Neural cell (in vitro differentiated cells): ENCODE measurements around the gene S1PR4. TPM values are rescaled to one million over a fixed set of nuclear protein-coding genes. Genes with fewer than 3 reads are reported as not detected.

ENCODE experiments used
- H2AFZ ChIP-seq: fragments of 200-600, 300-800 bp; sonication (generic), shearing (Covaris generic); 2 replicates; pipeline ENCODE4 v1.6.0; 2014; ENCODE audit warnings: low read depth, mild to moderate bottlenecking, antibody characterized with exemption, low read length, moderate library complexity
- H3F3A ChIP-seq: fragments of 200-600 bp; shearing (Covaris generic); 2 replicates; pipeline ENCODE4 v1.6.1; 2016; ENCODE audit warnings: mild to moderate bottlenecking, moderate library complexity, mixed read lengths, antibody characterized with exemption, low read length; ENCODE audit not compliant: insufficient read depth, poor library complexity, severe bottlenecking
- H3K27ac ChIP-seq: fragments of 200-600, 300-800 bp; sonication (generic), shearing (Covaris generic); 2 replicates; pipeline ENCODE4 v1.5.1; 2014; ENCODE audit warnings: mild to moderate bottlenecking, low read length, moderate library complexity
- H3K27me3 ChIP-seq: fragments of 300-800, 200-600 bp; sonication (generic), shearing (Covaris generic); 2 replicates; pipeline ENCODE4 v1.6.0; 2014; ENCODE audit warnings: mild to moderate bottlenecking, low read depth, low read length, moderate library complexity; ENCODE audit not compliant: insufficient read depth
- H3K36me3 ChIP-seq: fragments of 300-800, 200-600 bp; sonication (generic), shearing (Covaris generic); 2 replicates; pipeline ENCODE4 v1.5.1; 2014; ENCODE audit warnings: mild to moderate bottlenecking, antibody characterized with exemption, low read length, moderate library complexity; ENCODE audit not compliant: insufficient read depth
- H3K4me2 ChIP-seq: fragments of 300-800, 200-600 bp; sonication (generic), shearing (Covaris generic); 2 replicates; pipeline ENCODE4 v1.6.0; 2014; ENCODE audit warnings: mild to moderate bottlenecking, low read length
- H3K4me3 ChIP-seq: fragments of 300-800, 200-600 bp; sonication (generic), shearing (Covaris generic); 2 replicates; pipeline ENCODE4 v1.5.1; 2014; ENCODE audit warnings: mild to moderate bottlenecking, low read length, moderate library complexity
- H3K79me2 ChIP-seq: fragments of 200-600 bp; shearing (Covaris generic); replicated peaks from 2 replicates; pipeline ENCODE4 v1.6.0; 2014; ENCODE audit warnings: mild to moderate bottlenecking, low read length, moderate library complexity; ENCODE audit not compliant: insufficient read depth
- H3K9ac ChIP-seq: fragments of 300-800, 200-600 bp; sonication (generic), shearing (Covaris generic); 2 replicates; pipeline ENCODE4 v1.6.1; 2016; ENCODE audit warnings: mild to moderate bottlenecking, low read length, mixed read lengths
- H3K9me2 ChIP-seq: fragments of 200-600 bp; shearing (Covaris generic); 2 replicates; pipeline ENCODE4 v1.6.1; 2016; ENCODE audit warnings: mild to moderate bottlenecking, low read length, mixed read lengths; ENCODE audit not compliant: insufficient read depth
- H3K9me3 ChIP-seq: fragments of 200-600, 300-800 bp; sonication (generic), shearing (Covaris generic); 2 replicates; pipeline ENCODE4 v1.6.1; 2016; ENCODE audit warnings: mild to moderate bottlenecking, mixed run types, low read length, moderate library complexity, mixed read lengths
- H4K20me1 ChIP-seq: fragments of 200-600 bp; shearing (Covaris generic); 2 replicates; pipeline ENCODE4 v1.6.1; 2016; ENCODE audit warnings: mild to moderate bottlenecking, mixed run types; ENCODE audit not compliant: insufficient read depth
- EP300 ChIP-seq: fragments of 450-650 bp; conservative IDR thresholded peaks from 2 replicates; pipeline ENCODE4 v1.6.1; 2014; ENCODE audit warnings: antibody characterized with exemption, mild to moderate bottlenecking, moderate library complexity; ENCODE audit not compliant: poor library complexity, severe bottlenecking
- EZH2 ChIP-seq: fragments of 200-600, 300-800 bp; shearing (Covaris generic), sonication (generic); IDR thresholded peaks from 2 replicates; pipeline ENCODE4 v1.6.1; 2014; ENCODE audit warnings: antibody characterized with exemption, low read length, borderline replicate concordance, mild to moderate bottlenecking; ENCODE audit not compliant: insufficient read depth, poor library complexity, severe bottlenecking
- MXI1 ChIP-seq: fragments of 450-650 bp; conservative IDR thresholded peaks from 2 replicates; pipeline ENCODE4 v1.6.1; 2014; ENCODE audit warnings: antibody characterized with exemption, mild to moderate bottlenecking; ENCODE audit not compliant: poor library complexity, severe bottlenecking
- POLR2AphosphoS5 ChIP-seq: IDR thresholded peaks from 2 replicates; pipeline ENCODE4 v1.6.1; 2012
- RAD21 ChIP-seq: fragments of 450-650 bp; conservative IDR thresholded peaks from 2 replicates; pipeline ENCODE4 v1.6.1; 2014; ENCODE audit warnings: antibody characterized with exemption, mild to moderate bottlenecking, moderate library complexity
- SMC3 ChIP-seq: fragments of 450-650 bp; conservative IDR thresholded peaks from 2 replicates; pipeline ENCODE4 v1.6.1; 2014; ENCODE audit warnings: antibody characterized with exemption, mild to moderate bottlenecking, moderate library complexity; ENCODE audit not compliant: poor library complexity
- TAF1 ChIP-seq: IDR thresholded peaks from 2 replicates; pipeline ENCODE4 v1.6.1; 2012; ENCODE audit warnings: low read depth
- polyA plus RNA-seq: library from polyadenylated mRNA; depleted of rRNA; stranded (reverse); fragments of >200 nt; gene quantifications from 2 replicates; pipeline ENCODE4 v1.2.3, GENCODE V29; 2014
- TF ChIP-seq, protein P1 (sequence below): fragments of 450-650 bp; IDR thresholded peaks from 2 replicates; pipeline ENCODE4 v1.5.1; 2014; ENCODE audit warnings: antibody characterized with exemption, mild to moderate bottlenecking, moderate library complexity; ENCODE audit not compliant: poor library complexity, severe bottlenecking
- TF ChIP-seq, protein P2 (sequence below): IDR thresholded peaks from 2 replicates; pipeline ENCODE4 v1.6.1; 2012; ENCODE audit warnings: borderline replicate concordance

Gene S1PR4
- polyA plus RNA-seq, 1 donor from 2014 or later: not detected

DNA sequence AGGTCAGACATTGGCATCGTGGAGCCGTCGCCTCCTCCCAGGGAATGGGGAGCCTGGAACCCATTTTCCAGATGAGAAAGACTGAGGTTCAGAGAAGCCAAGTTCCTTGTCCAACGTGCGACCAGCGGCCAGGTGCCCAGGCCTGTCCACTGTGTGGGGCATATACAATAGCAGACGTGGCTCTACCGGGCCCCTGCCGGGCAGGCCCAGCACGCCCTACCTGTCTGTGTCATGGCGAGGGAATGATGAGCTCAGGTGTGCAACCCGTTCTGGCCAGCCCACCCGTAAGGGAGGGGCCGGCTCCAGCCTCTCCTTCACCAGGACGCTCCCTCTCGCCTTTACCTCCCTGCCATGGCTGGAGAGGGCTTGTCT, 41.9 kb upstream of the S1PR4 start:
- Histone ChIP-seq H3K27me3 (no peaks in the 10 kb centered on the region), H3K9ac (no peak overlapping the region), H3K79me2 (no peaks in the 10 kb centered on the region), H3K4me2 (no peak overlapping the region), H3K4me3 (no peak overlapping the region), H3K9me2 (no peaks in the 10 kb centered on the region), H3F3A (no peaks in the 10 kb centered on the region), H3K9me3 (no peaks in the 10 kb centered on the region), H2AFZ (no peak overlapping the region), H4K20me1 (no peaks in the 10 kb centered on the region), H3K27ac (no peak overlapping the region), H3K36me3 (no peaks in the 10 kb centered on the region)
- TF ChIP-seq, protein P1, sequence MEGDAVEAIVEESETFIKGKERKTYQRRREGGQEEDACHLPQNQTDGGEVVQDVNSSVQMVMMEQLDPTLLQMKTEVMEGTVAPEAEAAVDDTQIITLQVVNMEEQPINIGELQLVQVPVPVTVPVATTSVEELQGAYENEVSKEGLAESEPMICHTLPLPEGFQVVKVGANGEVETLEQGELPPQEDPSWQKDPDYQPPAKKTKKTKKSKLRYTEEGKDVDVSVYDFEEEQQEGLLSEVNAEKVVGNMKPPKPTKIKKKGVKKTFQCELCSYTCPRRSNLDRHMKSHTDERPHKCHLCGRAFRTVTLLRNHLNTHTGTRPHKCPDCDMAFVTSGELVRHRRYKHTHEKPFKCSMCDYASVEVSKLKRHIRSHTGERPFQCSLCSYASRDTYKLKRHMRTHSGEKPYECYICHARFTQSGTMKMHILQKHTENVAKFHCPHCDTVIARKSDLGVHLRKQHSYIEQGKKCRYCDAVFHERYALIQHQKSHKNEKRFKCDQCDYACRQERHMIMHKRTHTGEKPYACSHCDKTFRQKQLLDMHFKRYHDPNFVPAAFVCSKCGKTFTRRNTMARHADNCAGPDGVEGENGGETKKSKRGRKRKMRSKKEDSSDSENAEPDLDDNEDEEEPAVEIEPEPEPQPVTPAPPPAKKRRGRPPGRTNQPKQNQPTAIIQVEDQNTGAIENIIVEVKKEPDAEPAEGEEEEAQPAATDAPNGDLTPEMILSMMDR: no peak
- TF ChIP-seq EP300 (no peak), POLR2AphosphoS5 (no peak), MXI1 (no peak), EZH2 (no peak), SMC3 (no peak), TAF1 (no peak), RAD21 (no peak)
- TF ChIP-seq, protein P2, sequence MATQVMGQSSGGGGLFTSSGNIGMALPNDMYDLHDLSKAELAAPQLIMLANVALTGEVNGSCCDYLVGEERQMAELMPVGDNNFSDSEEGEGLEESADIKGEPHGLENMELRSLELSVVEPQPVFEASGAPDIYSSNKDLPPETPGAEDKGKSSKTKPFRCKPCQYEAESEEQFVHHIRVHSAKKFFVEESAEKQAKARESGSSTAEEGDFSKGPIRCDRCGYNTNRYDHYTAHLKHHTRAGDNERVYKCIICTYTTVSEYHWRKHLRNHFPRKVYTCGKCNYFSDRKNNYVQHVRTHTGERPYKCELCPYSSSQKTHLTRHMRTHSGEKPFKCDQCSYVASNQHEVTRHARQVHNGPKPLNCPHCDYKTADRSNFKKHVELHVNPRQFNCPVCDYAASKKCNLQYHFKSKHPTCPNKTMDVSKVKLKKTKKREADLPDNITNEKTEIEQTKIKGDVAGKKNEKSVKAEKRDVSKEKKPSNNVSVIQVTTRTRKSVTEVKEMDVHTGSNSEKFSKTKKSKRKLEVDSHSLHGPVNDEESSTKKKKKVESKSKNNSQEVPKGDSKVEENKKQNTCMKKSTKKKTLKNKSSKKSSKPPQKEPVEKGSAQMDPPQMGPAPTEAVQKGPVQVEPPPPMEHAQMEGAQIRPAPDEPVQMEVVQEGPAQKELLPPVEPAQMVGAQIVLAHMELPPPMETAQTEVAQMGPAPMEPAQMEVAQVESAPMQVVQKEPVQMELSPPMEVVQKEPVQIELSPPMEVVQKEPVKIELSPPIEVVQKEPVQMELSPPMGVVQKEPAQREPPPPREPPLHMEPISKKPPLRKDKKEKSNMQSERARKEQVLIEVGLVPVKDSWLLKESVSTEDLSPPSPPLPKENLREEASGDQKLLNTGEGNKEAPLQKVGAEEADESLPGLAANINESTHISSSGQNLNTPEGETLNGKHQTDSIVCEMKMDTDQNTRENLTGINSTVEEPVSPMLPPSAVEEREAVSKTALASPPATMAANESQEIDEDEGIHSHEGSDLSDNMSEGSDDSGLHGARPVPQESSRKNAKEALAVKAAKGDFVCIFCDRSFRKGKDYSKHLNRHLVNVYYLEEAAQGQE: no peak

DNA sequence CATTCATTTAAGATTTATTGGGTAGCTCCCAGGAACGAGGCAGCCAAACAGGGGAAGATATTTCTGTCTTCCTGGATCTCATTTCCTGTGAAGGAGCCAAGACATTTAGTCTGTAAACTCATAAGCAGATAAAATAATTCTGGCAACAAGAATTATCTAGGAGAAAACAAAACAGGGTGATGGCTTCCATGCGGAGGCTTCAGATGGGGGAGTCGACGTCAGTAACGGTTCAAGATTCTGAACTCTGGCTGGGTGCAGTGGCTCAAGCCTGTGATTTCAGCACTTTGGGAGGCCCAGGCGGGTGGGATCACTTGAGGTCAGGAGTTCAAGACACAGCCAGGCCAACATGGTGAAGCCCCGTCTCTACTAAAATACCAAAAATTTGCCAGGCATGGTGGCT, 41.5 kb upstream of the S1PR4 start:
- Histone ChIP-seq H4K20me1 (no peaks in the 10 kb centered on the region), H3K36me3 (no peaks in the 10 kb centered on the region), H3K4me2 (no peak overlapping the region), H3F3A (no peaks in the 10 kb centered on the region), H2AFZ (no peak overlapping the region), H3K4me3 (no peak overlapping the region), H3K27me3 (no peaks in the 10 kb centered on the region), H3K79me2 (no peaks in the 10 kb centered on the region), H3K27ac (no peak overlapping the region), H3K9ac (no peak overlapping the region), H3K9me3 (no peaks in the 10 kb centered on the region), H3K9me2 (no peaks in the 10 kb centered on the region)
- TF ChIP-seq POLR2AphosphoS5: no peak
- no peak for TF ChIP-seq SMC3
- TF ChIP-seq EZH2: no peak
- no peak for TF ChIP-seq MXI1
- TF ChIP-seq, protein P2: no peak
